Liver (tissue), 3 donors: ENCODE data around the gene ZNF423.

Experiments used
- EGR1 ChIP-seq, 2 donors: IDR thresholded peaks; 2 replicates each; pipeline ENCODE4 v1.6.1; 2016 to 2018; ENCODE audit warnings: antibody characterized with exemption in 2 of 2, low read depth in 2 of 2
- RAD21 ChIP-seq, 2 donors: IDR thresholded peaks; 2 replicates each; pipeline ENCODE4 v1.6.1; 2016; ENCODE audit warnings: antibody characterized with exemption in 2 of 2, mild to moderate bottlenecking in 2 of 2
- TF ChIP-seq, protein P1 (sequence below): fragments of 150-350 bp; IDR thresholded peaks from 2 replicates; pipeline ENCODE4 v1.5.1; 2017; ENCODE audit warnings: improper control_type of control experiment, low read depth, low read length; ENCODE audit not compliant: missing input control
- TF ChIP-seq, protein P2 (sequence below): IDR thresholded peaks from 2 replicates; pipeline ENCODE4 v1.6.1; 2016; ENCODE audit warnings: antibody characterized with exemption
- donor health status: healthy.
- donor health status: healthy.

DNA sequence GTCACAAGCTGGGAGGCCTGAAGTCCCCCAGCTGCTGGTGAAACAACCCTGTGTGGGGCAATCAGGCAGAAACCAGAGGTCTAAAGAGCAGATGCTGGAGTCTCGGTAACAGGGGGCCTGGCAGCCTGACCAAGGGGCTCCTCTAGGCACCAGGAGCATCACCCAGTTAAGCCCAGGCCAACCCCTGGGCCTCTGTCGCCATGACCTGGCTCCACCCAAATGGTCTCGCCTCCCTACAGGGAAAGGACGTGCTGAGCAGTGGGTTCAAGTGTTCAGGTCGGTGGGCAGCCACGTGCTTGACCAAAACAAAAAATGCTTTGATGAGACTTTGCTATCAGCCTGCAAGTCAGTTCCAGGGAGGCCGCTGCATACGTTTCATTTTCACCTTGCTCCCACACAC is 240.3 kb downstream of the ZNF423 start:
- TF ChIP-seq, protein P1, sequence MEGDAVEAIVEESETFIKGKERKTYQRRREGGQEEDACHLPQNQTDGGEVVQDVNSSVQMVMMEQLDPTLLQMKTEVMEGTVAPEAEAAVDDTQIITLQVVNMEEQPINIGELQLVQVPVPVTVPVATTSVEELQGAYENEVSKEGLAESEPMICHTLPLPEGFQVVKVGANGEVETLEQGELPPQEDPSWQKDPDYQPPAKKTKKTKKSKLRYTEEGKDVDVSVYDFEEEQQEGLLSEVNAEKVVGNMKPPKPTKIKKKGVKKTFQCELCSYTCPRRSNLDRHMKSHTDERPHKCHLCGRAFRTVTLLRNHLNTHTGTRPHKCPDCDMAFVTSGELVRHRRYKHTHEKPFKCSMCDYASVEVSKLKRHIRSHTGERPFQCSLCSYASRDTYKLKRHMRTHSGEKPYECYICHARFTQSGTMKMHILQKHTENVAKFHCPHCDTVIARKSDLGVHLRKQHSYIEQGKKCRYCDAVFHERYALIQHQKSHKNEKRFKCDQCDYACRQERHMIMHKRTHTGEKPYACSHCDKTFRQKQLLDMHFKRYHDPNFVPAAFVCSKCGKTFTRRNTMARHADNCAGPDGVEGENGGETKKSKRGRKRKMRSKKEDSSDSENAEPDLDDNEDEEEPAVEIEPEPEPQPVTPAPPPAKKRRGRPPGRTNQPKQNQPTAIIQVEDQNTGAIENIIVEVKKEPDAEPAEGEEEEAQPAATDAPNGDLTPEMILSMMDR = no peak
- no peak for TF ChIP-seq EGR1 (IDR thresholded peaks at IDR 0.05; ENCODE audit: low read depth in 2 of 2)
- no peak for TF ChIP-seq RAD21 (IDR thresholded peaks at IDR 0.05)
- TF ChIP-seq, protein P2, sequence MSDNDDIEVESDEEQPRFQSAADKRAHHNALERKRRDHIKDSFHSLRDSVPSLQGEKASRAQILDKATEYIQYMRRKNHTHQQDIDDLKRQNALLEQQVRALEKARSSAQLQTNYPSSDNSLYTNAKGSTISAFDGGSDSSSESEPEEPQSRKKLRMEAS = no peak
